ENCODE measurements around the gene TM4SF18. TPM values are rescaled to one million over a fixed set of nuclear protein-coding genes. Genes with fewer than 3 reads are reported as not detected.

TM4SF18 gene
- total and polyA plus RNA-seq, 2 donors (not counting 1 experiment from before 2014, with no cell fraction given), result not detected

GRCh38 chr3:149325581-149325980 lies 7.9 kb downstream of the TM4SF18 start:
- H3K4me3 ChIP-seq (ENCODE audit: control extremely low read depth in 1 of 5, extremely low read depth in 1 of 5, insufficient read depth in 1 of 5, low read depth in 2 of 5, low read length in 4 of 5), result no peak overlapping the region
- Mint-ChIP-seq H3K9me3 (ENCODE audit: insufficient read depth) (no peaks in the 10 kb centered on the region), H3K27ac (no peak overlapping the region)

GRCh38 chr3:149324332-149324731 lies 9.1 kb downstream of the TM4SF18 start:
- peaks cover 26% of the 10 kb centered on the region for H3K27me3 Mint-ChIP-seq
- Histone ChIP-seq H3K36me3 (replicated peaks in 1 of 2; ENCODE audit: control extremely low read depth in 1 of 2, control insufficient read depth in 1 of 2, extremely low read depth in 1 of 2, insufficient read depth in 2 of 2, low read length in 1 of 2) (no peaks in the 10 kb centered on the region), H2AFZ (ENCODE audit: insufficient read depth, low read depth, low read length, poor library complexity, severe bottlenecking) (no peak overlapping the region), H3K4me3 (ENCODE audit: control extremely low read depth in 1 of 5, extremely low read depth in 1 of 5, insufficient read depth in 1 of 5, low read depth in 2 of 5, low read length in 4 of 5) (no peak overlapping the region), H3K27ac (ENCODE audit: low read length in 2 of 2) (no peak overlapping the region), H3K27me3 (replicated peaks in 1 of 4; ENCODE audit: control extremely low read depth in 1 of 4, control insufficient read depth in 3 of 4, insufficient read depth in 4 of 4, low read length in 3 of 4) (peaks cover 0 to 2% (median 0%) of the 10 kb centered on the region in 4 experiments), H3K4me1 (ENCODE audit: control insufficient read depth in 2 of 2, insufficient read depth in 2 of 2, low read length in 2 of 2) (no peaks in the 10 kb centered on the region), H3K9me3 (ENCODE audit: control extremely low read depth in 1 of 3, control insufficient read depth in 2 of 3, insufficient read depth in 1 of 3, low read length in 2 of 3) (no peaks in the 10 kb centered on the region), H3K9ac (ENCODE audit: low read length) (no peak overlapping the region), H3K4me2 (replicated peaks; ENCODE audit: low read depth, low read length, poor library complexity, severe bottlenecking) (no peak overlapping the region), H4K20me1 (ENCODE audit: control insufficient read depth, insufficient read depth, low read length, poor library complexity, severe bottlenecking) (no peaks in the 10 kb centered on the region), H3K79me2 (ENCODE audit: control insufficient read depth, insufficient read depth, low read length) (no peaks in the 10 kb centered on the region)
- intact Hi-C loops (cut with micrococcal nuclease), result no loop called here
- POLR2A ChIA-PET, result no interaction called here
- CTCF ChIA-PET, result no interaction called here
- DNase-seq (no peak), ATAC-seq (ENCODE audit: low read depth) (no peak)
- H3K9me3 Mint-ChIP-seq (ENCODE audit: insufficient read depth), result no peaks in the 10 kb centered on the region
- TF ChIP-seq CTCF (IDR thresholded peaks at IDR 0.05) (no peak), EZH2 (IDR thresholded peaks at IDR 0.05; ENCODE audit: borderline replicate concordance, insufficient read depth, low read depth, low read length, poor library complexity, severe bottlenecking) (no peak)
- H3K4me3 Mint-ChIP-seq, result no peak overlapping the region
- no peak overlapping the region for H3K27ac Mint-ChIP-seq
- H3K4me1 Mint-ChIP-seq, result no peaks in the 10 kb centered on the region

More at GRCh38 chr3:149325581-149325980, 7.9 kb downstream of the TM4SF18 start:
- Mint-ChIP-seq H3K27me3 (peaks cover 26% of the 10 kb centered on the region), H3K4me1 (no peaks in the 10 kb centered on the region), H3K4me3 (no peak overlapping the region)
- CTCF ChIA-PET, result no interaction called here
- intact Hi-C loops (cut with micrococcal nuclease), result no loop called here
- H3K9me3 ChIP-seq (ENCODE audit: control extremely low read depth in 1 of 3, control insufficient read depth in 2 of 3, insufficient read depth in 1 of 3, low read length in 2 of 3), result no peaks in the 10 kb centered on the region
- H3K36me3 ChIP-seq (replicated peaks in 1 of 2; ENCODE audit: control extremely low read depth in 1 of 2, control insufficient read depth in 1 of 2, extremely low read depth in 1 of 2, insufficient read depth in 2 of 2, low read length in 1 of 2), result no peaks in the 10 kb centered on the region
- ATAC-seq (ENCODE audit: low read depth), result no peak
- H3K79me2 ChIP-seq (ENCODE audit: control insufficient read depth, insufficient read depth, low read length), result no peaks in the 10 kb centered on the region
- POLR2A ChIA-PET, result no interaction called here
- no peaks in the 10 kb centered on the region for H4K20me1 ChIP-seq (ENCODE audit: control insufficient read depth, insufficient read depth, low read length, poor library complexity, severe bottlenecking)
- no peak overlapping the region for H3K9ac ChIP-seq (ENCODE audit: low read length)
- no peak overlapping the region for H3K4me2 ChIP-seq (replicated peaks; ENCODE audit: low read depth, low read length, poor library complexity, severe bottlenecking)
- H3K27me3 ChIP-seq (replicated peaks in 1 of 4; ENCODE audit: control extremely low read depth in 1 of 4, control insufficient read depth in 3 of 4, insufficient read depth in 4 of 4, low read length in 3 of 4), result peaks cover 0 to 2% (median 0%) of the 10 kb centered on the region in 4 experiments
- no peak for TF ChIP-seq EZH2 (IDR thresholded peaks at IDR 0.05; ENCODE audit: borderline replicate concordance, insufficient read depth, low read depth, low read length, poor library complexity, severe bottlenecking)
- TF ChIP-seq CTCF (IDR thresholded peaks at IDR 0.05), result no peak
- no peaks in the 10 kb centered on the region for H3K4me1 ChIP-seq (ENCODE audit: control insufficient read depth in 2 of 2, insufficient read depth in 2 of 2, low read length in 2 of 2)
- DNase-seq, result no peak
- H2AFZ ChIP-seq (ENCODE audit: insufficient read depth, low read depth, low read length, poor library complexity, severe bottlenecking), result no peak overlapping the region
- no peak overlapping the region for H3K27ac ChIP-seq (ENCODE audit: low read length in 2 of 2)
